Fibroblast of skin of left quadriceps (primary cell): ENCODE measurements around the gene ATAD2B.

Source experiments
- DNase-seq, 2 experiments: peaks; one replicate each; pipeline ENCODE4 v3.0.0-alpha.2; 2013; ENCODE audit warnings: low read depth in 2 of 2

ATAD2B gene

DNA sequence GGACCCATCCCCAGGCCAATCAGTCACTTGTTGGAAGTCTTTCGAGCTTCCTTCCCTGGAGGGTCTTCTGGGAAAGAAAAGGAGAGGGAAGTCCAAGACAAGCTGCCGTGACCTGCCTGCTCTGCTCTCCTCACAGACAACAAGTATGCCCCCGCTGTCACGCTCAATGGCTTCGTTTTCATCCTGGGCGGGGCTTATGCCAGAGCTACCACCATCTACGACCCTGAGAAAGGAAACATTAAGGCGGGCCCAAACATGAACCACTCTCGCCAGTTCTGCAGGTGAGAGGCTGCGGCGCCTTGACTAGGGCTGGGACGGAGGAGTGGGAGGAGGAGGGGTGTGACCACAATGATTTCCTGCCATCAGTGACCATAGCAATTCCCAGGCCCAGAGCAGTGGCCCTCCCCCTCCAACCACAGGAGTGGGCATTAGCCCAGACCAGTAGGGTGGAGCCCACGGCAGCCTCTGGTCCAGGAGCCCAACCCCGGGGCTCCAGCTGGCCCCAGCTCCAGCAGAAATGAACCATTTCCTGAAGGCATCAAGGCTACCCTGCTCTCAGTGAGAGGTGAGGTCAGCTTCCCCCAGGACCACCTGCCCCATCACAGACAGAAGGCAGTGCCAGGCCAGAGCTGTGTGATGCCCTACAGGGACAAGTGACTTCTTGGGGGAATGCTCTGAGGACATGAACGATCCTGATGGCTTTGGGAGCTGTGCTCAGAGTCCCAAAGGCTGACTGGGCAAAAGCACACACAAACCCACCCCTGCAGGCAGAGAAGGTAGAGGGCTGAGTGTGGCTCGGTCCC lies 223.1 kb downstream of the ATAD2B start:
- no peak for DNase-seq

DNA sequence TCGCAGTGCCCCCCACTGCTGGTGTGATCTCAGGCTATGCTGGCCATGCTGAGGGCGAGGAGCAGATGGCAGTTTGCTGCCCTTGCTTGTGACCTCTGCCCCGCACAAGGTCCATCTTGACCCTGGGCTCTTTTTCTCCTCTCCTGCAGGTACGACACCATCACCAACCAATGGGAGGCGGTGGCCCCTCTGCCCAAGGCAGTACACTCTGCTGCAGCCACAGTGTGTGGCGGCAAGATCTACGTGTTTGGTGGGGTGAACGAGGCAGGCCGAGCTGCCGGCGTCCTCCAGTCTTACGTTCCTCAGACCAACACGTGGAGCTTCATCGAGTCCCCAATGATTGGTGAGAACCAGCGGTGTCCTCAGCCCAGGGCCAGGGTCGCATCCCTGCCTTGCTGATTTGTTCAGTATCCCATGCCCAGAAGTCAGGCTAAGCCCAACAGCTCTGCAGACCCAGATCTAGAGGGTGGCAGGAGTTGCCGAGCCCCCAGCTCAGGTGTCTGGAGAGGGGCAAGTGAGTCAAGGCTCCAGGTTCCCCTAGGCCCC lies 223.8 kb downstream of the ATAD2B start:
- DNase-seq, result no peak

DNA sequence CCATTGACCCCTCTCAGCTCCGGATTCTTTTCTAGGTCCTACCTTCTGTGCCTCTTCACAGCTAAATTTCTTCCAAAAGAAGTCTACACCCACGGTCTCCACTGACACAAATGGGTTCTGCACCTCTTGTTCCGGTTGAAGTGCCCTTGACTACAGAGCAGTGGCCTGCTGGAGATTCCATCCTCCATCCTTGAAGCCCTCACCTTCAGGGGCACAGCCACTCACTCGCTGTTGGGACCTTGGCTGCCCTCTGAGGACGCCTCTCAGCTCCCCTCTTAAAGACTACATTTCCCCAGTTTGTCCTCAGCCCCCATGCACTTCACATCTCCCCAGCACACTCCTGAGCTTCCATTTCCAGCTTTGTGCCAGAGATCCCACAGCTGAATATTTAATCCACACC lies 226.3 kb downstream of the ATAD2B start:
- no peak for DNase-seq

DNA sequence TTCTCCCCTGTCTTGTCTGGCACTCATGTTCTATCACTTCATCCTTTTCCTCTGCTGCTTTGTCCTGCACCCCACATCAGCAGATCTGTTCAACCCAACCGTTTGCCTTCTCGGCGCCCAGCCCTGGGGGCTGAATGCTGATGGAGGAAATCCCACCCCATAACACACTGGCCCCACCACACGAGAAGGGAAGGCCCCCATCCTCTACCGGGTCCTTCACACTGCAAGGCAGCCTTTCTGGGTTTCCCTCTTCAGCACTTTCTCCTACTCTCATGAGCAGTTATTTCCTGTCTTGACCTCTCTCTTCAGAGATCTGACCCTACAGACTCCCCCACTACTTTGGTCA lies 227.4 kb downstream of the ATAD2B start:
- no peak for DNase-seq

DNA sequence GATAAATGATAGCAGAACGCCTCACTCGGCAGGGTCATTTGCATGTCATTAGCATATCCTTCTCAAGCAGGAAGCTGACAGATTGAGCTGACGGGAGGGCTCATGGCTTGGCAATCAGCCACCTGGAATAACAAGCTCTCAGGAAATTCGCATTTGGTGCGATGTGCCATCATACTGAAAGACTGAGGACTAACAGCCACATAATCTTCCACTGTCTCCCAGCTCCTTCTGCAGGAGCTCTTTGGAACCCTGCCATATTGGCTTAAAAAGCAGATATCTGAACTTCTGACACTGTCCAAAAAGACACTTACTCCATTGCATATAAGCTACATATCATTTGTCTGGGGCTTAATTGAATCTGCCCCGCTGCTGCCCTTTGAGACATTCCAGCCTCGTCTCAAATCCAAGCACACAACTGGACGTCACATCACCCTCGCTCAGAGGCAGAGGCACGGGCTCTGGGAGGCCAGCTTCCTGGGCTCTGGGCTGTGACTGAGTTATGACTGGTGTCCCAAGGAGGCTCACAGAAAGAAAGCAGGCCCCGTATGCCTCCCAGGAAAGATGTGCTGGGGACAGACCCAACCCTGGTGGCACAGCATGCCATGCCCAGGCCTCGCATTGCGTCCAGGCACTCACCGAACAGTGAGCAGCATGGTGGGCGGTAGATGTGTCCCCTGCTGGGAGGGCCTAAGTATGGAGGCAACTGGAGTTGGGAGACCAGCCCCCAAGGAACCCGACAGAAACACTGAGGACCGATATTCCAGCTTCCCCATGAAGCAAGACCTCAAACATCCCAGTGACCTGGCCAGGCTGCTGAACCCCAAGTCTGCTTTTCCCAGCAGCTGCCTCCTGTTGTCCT lies 228.0 kb downstream of the ATAD2B start:
- peak in 1 of 2 experiments; percentile 9 for DNase-seq
